ENCODE measurements around the gene MEF2A. TPM values are rescaled to one million over a fixed set of nuclear protein-coding genes. Genes with fewer than 3 reads are reported as not detected.

MEF2A gene
- total and polyA plus RNA-seq, 8 donors = 56.1 to 68.4 (median 63.0) TPM

GRCh38 chr15:99702895-99703602, 137.3 kb downstream of the MEF2A start:
- peak; percentile 21 for ATAC-seq
- TF ChIP-seq, protein P1, sequence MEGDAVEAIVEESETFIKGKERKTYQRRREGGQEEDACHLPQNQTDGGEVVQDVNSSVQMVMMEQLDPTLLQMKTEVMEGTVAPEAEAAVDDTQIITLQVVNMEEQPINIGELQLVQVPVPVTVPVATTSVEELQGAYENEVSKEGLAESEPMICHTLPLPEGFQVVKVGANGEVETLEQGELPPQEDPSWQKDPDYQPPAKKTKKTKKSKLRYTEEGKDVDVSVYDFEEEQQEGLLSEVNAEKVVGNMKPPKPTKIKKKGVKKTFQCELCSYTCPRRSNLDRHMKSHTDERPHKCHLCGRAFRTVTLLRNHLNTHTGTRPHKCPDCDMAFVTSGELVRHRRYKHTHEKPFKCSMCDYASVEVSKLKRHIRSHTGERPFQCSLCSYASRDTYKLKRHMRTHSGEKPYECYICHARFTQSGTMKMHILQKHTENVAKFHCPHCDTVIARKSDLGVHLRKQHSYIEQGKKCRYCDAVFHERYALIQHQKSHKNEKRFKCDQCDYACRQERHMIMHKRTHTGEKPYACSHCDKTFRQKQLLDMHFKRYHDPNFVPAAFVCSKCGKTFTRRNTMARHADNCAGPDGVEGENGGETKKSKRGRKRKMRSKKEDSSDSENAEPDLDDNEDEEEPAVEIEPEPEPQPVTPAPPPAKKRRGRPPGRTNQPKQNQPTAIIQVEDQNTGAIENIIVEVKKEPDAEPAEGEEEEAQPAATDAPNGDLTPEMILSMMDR (IDR thresholded peaks at IDR 0.05) = no peak
- Histone ChIP-seq H3K27ac (peak overlapping the region; percentile 73 to 85), H3K4me3 (no peak overlapping the region), H3K36me3 (no peaks in the 10 kb centered on the region), H3K9me3 (no peaks in the 10 kb centered on the region), H3K27me3 (no peaks in the 10 kb centered on the region), H3K4me1 (peaks cover 20 to 29% of the 10 kb centered on the region in 2 donors)
- intact Hi-C loops (cut with DNase I) = loop anchor here in 1 of 2 donors (10.0 kb wide), 1 partner anchor 318 kb away; no protein-coding TSS in a partner anchor
- no peak for DNase-seq

GRCh38 chr15:99703603-99704443, 138.0 kb downstream of the MEF2A start:
- Histone ChIP-seq H3K27me3 (no peaks in the 10 kb centered on the region), H3K4me1 (peaks cover 28 to 36% of the 10 kb centered on the region in 2 donors), H3K36me3 (no peaks in the 10 kb centered on the region), H3K4me3 (no peak overlapping the region), H3K27ac (peak overlapping the region; percentile 73 to 85), H3K9me3 (no peaks in the 10 kb centered on the region)
- peak in 1 of 4 donors; percentile 80 for DNase-seq
- peak; percentile 80 for ATAC-seq
- TF ChIP-seq, protein P1 (IDR thresholded peaks at IDR 0.05) = peak; percentile 53 to 56
- intact Hi-C loops (cut with DNase I) = loop anchor here in 1 of 2 donors (10.0 kb wide), 1 partner anchor 319 kb away; no protein-coding TSS in a partner anchor

GRCh38 chr15:99704444-99704838, 138.7 kb downstream of the MEF2A start:
- H3K9me3 ChIP-seq = no peaks in the 10 kb centered on the region
- ATAC-seq (peak; percentile 83), DNase-seq (peak in 2 of 4 donors; percentile 78 to 87)
- TF ChIP-seq, protein P1 (IDR thresholded peaks at IDR 0.05) = peak; percentile 62 to 69
- H3K4me3 ChIP-seq = no peak overlapping the region
- no peaks in the 10 kb centered on the region for H3K27me3 ChIP-seq
- H3K4me1 ChIP-seq = peaks cover 33 to 42% of the 10 kb centered on the region in 2 donors
- H3K36me3 ChIP-seq = no peaks in the 10 kb centered on the region
- H3K27ac ChIP-seq = peak overlapping the region in 1 of 2 donors; percentile 85
- intact Hi-C loops (cut with DNase I) = loop anchor here in 1 of 2 donors (10.0 kb wide), 1 partner anchor 320 kb away; no protein-coding TSS in a partner anchor

DNA sequence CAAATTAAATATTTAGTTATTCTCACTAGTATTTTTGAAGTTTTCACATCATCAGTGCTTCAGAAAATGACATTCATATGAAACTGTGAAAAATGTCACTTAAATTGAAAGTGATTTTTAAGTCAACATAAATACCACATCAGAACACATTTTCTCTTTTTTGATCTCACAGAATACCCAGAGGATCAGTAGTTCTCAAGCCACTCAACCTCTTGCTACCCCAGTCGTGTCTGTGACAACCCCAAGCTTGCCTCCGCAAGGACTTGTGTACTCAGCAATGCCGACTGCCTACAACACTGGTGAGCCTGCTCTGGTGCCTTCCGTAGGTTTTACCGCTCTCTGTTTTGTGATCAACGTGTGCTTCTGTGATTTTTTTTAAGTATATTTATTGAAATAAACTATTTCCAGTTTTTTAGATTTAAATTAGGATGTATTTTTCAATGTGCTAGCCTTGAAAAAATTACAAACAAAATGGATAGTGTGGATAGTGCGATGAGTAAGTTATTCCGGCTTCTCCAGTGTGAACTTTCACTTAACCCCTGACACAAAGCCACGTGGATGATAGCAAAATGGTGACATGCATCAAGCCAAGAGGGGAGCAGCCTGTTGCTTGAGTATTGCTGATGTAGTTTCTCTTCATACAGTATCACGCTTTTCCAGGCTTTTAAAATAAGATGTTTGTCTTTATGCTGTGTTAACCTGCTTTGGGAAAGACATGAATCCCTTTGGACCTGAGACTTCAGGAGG, 140.9 kb downstream of the MEF2A start:
- no peak for ATAC-seq

More for the DNA sequence above, 140.9 kb downstream of the MEF2A start:
- Histone ChIP-seq H3K27ac (peak overlapping the region; percentile 11 to 19), H3K4me3 (no peak overlapping the region), H3K36me3 (peaks cover 0 to 19% of the 10 kb centered on the region in 2 donors), H3K9me3 (no peaks in the 10 kb centered on the region), H3K27me3 (no peaks in the 10 kb centered on the region), H3K4me1 (peaks cover 33 to 44% of the 10 kb centered on the region in 2 donors)
- intact Hi-C loops (cut with DNase I) = loop anchor here in 1 of 2 donors (10.0 kb wide), 1 partner anchor 322 kb away; no protein-coding TSS in a partner anchor
- TF ChIP-seq, protein P1 (IDR thresholded peaks at IDR 0.05) = no peak
- DNase-seq = no peak
